Anterior cingulate cortex (tissue), 58 donors: ENCODE results near the gene MPPED1.

Experiments used
- DNase-seq, 58 donors: peaks; one replicate each; lab custom pipeline; 2025; lab: John Stamatoyannopoulos, UW

Gene MPPED1

GRCh38 chr22:43411869-43412807, at the start of gene MPPED1:
TSS of gene MPPED1 (plus strand) at chr22:43412014. CDS start at chr22:43424986, 12,972 bp downstream.
- peak in 1 of 58 donors; percentile 12 for DNase-seq

DNA sequence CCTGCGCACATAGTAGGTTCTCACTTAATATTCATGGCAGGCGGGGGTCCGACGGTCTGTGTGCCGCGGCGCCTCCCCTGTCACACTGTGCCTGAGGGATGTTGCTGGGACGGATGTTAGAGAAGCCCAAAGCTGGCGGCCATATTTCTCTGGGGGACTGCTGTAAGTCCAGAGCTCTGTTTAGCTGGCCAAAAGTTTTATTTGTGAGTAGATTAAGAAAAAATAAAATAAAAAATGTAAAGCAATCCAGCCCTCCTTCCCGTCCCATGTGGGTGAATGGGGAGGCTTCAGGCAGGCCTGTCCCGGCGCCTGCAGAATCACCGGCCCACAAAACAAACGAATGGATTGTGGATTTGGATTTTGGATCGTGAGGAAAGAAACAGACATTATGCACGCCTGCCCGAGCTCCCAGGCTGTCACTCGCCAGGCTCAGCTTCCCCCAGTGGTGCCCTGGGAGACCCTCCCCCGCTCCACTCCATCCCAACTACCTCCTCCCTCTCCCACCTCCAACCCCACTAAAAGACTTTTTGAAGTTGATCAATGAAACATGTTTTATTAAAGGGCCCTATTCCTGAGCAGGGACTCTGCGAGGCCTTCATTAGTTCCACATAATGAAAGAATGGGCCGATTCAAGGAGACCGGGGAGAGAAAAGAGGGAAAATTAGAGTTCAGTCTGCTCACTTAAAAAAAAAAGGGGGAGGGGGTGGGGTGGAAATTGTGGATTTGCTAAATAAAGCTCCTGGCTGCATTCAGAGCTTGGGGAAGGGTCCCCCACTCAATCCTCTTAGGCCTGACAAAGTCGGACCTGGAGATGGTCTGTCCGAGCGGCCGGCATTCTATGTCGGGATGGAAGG, 48.3 kb upstream of the MPPED1 start:
- no peak for DNase-seq

DNA sequence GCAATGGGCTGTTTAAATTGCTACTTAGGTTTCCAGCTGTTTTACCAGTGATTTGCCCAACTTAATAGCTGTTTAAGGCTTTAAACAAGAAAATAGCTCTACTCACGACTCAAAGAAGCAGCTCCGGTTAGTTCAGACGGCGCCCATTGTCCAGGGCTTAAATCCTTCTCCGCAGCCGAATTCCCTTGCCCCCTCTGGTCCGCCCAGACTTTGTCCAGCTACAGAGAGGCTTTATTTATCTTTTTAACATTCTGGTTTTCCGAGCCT, 47.7 kb upstream of the MPPED1 start:
- no peak for DNase-seq

DNA sequence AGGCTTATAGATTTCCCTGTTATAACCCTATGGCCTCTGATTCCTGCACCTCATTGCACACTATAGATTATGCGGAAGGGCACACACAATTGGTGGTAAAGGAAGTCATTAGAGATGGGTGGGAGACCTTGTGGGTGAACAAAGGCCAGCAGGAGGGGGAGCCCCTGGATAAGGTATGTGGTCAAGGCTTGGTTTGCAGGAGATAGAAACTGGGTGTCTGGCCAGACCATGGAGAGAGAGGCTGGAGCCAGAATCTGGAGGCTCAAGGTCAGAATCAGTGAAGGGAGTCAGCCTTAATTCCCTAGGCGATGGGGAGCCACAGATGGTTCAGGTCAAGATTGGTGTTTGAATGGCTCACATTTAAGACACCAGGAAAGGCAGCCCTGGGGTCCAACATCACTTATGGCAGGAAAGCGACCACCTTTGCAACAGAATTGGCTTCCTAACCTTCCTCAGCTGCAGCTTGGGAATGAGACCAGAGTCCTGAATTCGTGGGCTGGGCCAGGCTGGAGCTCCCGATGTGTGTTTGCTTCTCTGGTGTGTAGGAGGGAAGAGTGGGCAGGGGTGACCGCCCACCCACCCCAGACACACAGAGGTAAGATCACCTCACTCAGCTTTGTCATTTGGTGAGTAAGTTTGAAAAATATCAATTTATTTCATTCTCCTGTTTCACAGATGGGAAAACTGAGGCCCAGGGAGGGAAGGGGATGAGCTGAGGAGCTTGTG, 45.9 kb upstream of the MPPED1 start:
- DNase-seq: no peak

GRCh38 chr22:43370036-43370435, 41.8 kb upstream of the MPPED1 start:
- DNase-seq: no peak

- DNase-seq: no peak
Observed at GRCh38 chr22:43375951-43376455, 35.8 kb upstream of the MPPED1 start.

DNA sequence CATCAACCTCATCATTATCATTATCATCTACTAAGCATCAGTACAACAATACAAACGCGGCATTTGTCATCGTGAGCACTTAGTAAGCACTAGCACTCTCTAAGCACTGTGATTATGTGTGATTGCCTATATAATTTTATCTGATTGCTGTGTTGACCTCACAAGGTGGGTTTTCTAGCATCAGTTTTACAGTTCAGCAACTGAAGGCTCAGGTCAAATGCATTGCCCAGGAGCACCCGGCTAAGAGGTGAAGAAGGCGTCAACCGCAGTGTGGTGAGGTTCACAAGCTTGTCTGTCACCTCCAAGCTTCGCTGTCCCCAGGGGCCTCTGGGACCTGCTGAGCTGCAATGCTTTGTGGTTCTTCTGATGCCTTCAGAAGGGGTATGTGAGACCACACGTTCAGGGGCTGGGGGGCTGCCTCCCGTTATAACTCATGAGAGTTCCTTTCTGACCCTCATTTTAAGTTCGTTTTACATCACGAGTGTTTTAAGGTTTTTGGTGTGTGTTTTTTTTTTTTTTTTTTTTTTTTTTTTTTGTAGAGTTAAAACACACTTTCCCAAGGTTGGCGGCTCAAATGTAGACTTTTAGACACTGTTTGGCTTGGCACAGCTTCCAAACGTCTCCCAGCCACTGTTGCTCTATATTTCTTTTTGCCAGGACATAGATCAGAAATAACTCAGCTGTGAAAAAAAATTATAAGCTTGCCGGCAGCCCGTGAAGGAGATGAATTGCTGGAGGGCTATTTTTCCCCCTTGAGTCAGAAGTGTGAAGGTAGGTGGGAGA, 34.9 kb upstream of the MPPED1 start:
- DNase-seq: peak in 4 of 58 donors; percentile 8 to 48 (median 24)

DNA sequence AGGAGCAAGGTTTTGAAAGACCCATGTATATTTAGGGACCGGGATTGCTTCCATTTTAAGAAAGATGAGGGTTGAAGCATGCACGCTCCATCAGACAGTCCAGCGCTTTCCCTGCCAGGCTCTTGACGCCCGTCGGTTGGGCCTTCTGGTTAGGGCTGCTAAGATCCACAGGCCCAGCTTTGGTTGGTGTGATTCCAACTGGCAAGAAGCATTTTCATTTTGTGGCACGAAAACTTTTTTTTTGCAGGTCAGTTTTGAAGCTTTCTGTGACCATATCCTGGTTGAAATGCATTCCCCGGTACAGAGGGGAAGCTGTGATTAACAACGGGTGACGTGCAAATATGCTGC, 34.3 kb upstream of the MPPED1 start:
- peak in 13 of 58 donors; percentile 6 to 53 (median 22) for DNase-seq

GRCh38 chr22:43377896-43378704, 33.7 kb upstream of the MPPED1 start:
- peak in 1 of 58 donors; percentile 14 for DNase-seq

DNA sequence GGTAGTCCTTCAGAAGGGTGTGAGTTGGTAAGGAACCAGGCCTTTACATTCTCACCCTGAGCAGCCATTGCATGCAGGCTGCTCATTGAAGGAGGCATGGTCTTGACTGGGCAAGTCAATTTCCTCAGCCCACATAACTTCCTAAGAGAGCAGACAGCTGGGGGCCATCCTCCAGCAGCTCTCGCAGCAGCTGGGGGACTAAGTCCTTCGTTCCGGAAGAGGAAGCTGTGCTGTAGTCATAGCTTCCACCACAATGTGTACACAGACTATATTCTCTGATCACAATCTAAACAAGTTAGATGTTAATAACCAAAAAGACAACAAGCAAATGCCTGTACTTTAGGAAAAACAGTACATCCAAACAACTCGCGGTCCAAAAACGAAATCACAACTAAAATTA, 30.1 kb upstream of the MPPED1 start:
- no peak for DNase-seq

DNA sequence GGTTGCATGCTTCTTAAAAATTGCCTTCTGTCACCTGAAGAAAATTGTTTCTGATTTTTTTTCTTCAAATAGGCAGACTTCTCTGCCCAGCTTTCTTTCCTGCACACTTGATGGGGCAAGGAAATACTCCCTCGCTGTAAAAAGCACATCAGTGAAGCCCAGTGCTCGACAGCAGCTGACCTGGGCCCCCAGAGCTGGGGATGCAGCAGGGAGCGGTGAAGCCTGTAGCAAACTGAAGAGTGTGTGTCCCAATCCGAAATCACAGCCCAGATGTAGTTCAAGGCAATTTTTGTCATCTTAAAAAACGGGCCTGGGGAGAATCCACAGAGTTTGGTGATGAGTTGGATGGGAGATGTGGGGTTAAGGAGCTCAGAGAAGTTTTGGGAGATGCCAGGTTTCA, 27.0 kb upstream of the MPPED1 start:
- no peak for DNase-seq

GRCh38 chr22:43385770-43386641, 25.8 kb upstream of the MPPED1 start:
- peak in 57 of 58 donors; percentile 34 to 85 (median 62) for DNase-seq

GRCh38 chr22:43387815-43388214, 24.0 kb upstream of the MPPED1 start:
- no peak for DNase-seq

DNA sequence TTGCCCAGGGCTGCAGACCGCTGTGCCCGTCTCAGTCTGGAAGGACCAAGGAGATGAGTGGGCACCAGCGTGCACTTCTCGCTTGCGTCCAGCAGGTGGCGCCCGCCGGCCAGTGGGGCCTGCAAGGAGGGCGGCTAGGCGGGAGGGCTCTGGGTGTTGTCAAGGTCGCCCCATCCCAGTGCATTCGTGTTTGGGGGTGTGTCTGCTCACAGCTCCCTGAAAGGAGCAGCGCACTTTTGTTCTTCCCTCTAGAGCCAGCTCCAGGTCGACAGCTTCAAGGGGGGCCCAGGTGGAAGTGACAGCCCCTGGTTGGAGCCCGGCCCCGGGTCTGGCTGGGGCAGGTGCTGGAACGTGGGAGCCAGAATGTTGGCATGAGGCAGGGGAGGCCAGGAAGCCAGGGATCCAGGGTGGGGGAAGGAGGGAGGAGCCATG, 23.4 kb upstream of the MPPED1 start:
- DNase-seq: peak in 54 of 58 donors; percentile 11 to 87 (median 52)

DNA sequence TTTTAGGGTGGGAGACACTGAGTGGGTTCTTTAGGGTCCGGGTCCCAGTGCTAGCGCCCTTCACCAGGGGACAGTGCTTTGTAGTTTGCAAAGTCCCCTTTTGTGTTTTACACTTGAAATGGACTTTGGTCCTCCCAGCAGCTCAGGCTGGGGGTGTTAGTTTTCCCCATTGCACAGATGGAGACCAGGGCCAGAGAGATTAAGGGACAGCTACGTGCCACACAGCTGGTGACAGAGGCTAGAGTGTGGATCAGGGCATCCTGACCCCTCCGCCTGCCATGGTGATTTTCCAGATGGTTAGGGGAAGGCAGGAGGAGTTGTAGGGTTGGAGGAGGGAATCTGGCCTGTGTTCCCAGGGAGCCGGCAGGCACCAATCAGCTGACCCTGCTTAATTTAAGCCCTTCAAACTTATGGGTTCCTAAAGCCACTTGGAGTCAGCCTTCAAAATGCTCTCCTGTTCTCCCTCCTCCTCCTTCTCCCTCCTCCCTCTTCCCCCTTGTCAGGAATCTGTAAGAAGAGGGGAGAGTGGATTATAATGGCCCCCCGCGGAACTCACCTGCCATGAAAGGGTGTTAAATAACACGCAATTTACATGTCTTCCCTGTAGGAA, 22.5 kb upstream of the MPPED1 start:
- DNase-seq: no peak

GRCh38 chr22:43390166-43390565, 21.6 kb upstream of the MPPED1 start:
- no peak for DNase-seq

- no peak for DNase-seq
Observed at GRCh38 chr22:43390872-43391271, 20.9 kb upstream of the MPPED1 start.

DNA sequence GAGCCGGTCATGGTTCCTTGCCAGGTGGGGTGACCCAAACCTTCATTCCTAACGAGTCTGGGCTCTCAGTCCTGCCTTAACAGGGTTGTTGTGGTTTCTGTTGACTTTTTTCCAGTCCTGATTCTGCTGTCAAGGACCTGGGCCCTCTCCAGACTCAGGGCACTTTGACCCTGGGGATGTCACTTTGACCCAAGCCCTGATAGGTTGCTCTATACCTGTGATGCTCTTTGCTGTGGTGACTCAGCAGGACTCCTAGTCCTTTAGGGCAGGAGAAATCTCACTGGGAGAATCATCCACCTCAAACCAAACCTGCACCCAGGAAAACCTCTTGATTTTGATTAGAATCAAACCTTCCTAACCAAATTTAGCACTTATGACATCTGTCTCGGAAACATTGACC, 20.5 kb upstream of the MPPED1 start:
- no peak for DNase-seq
